Measurements from ENCODE around the gene LDLRAD4. TPM values are rescaled to one million over a fixed set of nuclear protein-coding genes. Genes with fewer than 3 reads are reported as not detected.

LDLRAD4 gene
- total RNA-seq, 1 donor: 0.54 TPM

GRCh38 chr18:13625355-13625754 is 406.8 kb downstream of the LDLRAD4 start:
- H3K4me3 ChIP-seq (ENCODE audit: low read depth, low read length): no peak overlapping the region
- TF ChIP-seq, protein P1, sequence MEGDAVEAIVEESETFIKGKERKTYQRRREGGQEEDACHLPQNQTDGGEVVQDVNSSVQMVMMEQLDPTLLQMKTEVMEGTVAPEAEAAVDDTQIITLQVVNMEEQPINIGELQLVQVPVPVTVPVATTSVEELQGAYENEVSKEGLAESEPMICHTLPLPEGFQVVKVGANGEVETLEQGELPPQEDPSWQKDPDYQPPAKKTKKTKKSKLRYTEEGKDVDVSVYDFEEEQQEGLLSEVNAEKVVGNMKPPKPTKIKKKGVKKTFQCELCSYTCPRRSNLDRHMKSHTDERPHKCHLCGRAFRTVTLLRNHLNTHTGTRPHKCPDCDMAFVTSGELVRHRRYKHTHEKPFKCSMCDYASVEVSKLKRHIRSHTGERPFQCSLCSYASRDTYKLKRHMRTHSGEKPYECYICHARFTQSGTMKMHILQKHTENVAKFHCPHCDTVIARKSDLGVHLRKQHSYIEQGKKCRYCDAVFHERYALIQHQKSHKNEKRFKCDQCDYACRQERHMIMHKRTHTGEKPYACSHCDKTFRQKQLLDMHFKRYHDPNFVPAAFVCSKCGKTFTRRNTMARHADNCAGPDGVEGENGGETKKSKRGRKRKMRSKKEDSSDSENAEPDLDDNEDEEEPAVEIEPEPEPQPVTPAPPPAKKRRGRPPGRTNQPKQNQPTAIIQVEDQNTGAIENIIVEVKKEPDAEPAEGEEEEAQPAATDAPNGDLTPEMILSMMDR (IDR thresholded peaks at IDR 0.05; ENCODE audit: insufficient read depth, low read length): no peak
- no peak for DNase-seq (ENCODE audit: low read depth)

GRCh38 chr18:13625843-13626543 is 407.4 kb downstream of the LDLRAD4 start:
- DNase-seq (ENCODE audit: low read depth): no peak
- H3K4me3 ChIP-seq (ENCODE audit: low read depth, low read length): no peak overlapping the region
- TF ChIP-seq, protein P1 (IDR thresholded peaks at IDR 0.05; ENCODE audit: insufficient read depth, low read length): no peak

DNA sequence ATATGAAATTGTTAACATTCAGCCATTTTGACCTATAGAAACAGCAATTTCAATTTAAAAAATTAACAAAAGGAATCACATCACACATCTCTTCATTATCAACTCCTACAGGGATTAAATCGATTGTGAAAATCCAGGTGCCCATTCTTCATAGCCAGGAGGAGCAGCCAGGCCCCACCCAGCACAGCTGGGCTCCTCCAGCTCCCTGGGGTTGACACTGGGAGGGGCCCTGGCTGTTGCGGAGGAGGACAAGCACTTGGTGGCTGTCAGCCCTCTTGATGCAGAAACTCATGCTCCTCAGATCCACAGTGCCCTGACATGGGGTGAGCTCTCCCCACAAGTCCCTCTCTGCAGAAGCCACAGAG is 408.0 kb downstream of the LDLRAD4 start:
- no peak overlapping the region for H3K4me3 ChIP-seq (ENCODE audit: low read depth, low read length)
- TF ChIP-seq, protein P1 (IDR thresholded peaks at IDR 0.05; ENCODE audit: insufficient read depth, low read length): no peak
- DNase-seq (ENCODE audit: low read depth): no peak

DNA sequence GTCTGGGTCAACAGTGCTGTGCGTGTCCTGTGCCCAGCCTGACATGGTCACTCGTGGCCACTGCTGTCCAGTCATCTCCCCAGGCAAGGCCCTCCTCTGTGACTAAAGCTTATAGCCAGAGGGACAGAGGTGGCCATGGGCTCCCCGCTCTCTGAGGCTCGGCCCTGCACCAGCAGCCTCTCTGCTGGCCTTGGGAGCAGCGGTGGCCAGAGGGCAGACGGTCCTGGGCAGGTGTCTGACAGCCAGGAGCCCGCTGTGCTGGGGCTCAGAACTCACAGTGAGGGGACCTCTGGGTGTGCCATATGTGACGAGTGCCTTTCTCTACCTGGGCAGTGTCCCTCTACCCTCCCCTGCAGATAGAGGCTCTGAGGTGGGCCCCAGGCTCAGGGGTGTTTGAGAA is 409.1 kb downstream of the LDLRAD4 start:
- TF ChIP-seq, protein P1 (IDR thresholded peaks at IDR 0.05; ENCODE audit: insufficient read depth, low read length): no peak
- no peak overlapping the region for H3K4me3 ChIP-seq (ENCODE audit: low read depth, low read length)
- DNase-seq (ENCODE audit: low read depth): no peak

DNA sequence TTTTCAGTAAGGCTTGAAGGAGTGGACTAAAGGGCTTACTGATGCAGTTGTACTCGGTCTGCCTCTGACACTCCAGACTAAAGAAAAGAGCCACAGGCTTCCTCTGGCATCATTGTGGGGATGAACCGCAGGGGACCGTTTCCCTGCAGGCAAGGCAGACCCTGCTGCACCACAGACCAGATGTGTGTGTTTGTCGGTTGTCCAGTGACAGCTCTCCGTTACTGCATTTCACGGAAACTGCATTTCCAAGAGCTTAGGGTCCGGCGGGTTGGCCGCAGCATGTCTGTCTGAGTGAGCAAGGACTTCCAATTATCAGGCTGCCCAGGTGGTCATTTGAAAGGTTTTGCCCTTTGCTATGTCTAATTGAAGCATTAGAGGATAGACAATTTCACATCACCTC is 409.7 kb downstream of the LDLRAD4 start:
- H3K4me3 ChIP-seq (ENCODE audit: low read depth, low read length): no peak overlapping the region
- TF ChIP-seq, protein P1 (IDR thresholded peaks at IDR 0.05; ENCODE audit: insufficient read depth, low read length): no peak
- no peak for DNase-seq (ENCODE audit: low read depth)

- DNase-seq (ENCODE audit: low read depth): peak; percentile 61
These were observed 411.5 kb downstream of the LDLRAD4 start for GRCh38 chr18:13629841-13630715.

More at GRCh38 chr18:13629841-13630715, 411.5 kb downstream of the LDLRAD4 start:
- TF ChIP-seq, protein P1 (IDR thresholded peaks at IDR 0.05; ENCODE audit: insufficient read depth, low read length): peak; percentile 72
- no peak overlapping the region for H3K4me3 ChIP-seq (ENCODE audit: low read depth, low read length)
